ENCODE results near the gene HIF1A. TPM values are rescaled to one million over a fixed set of nuclear protein-coding genes. Genes with fewer than 3 reads are reported as not detected.
A peak's percentile ranks its signal among the peaks of the same experiment; 100 is the strongest.
"Not testable (repeated sequence)": the region's sequence is repeated elsewhere in the genome, so short reads cannot be mapped to it uniquely, and the experiment has no call there.

HIF1A gene
- total and polyA plus RNA-seq, 2 donors (not counting 3 experiments of a cell fraction or from before 2014, with no cell fraction given): 58.3 to 179 TPM

- no peak for FAIRE-seq
- POLR2A ChIA-PET: interaction anchor here (0.8 kb wide), 1 partner anchor 11 kb away, joined by 4 read pairs; the partner anchor contains the start of gene HIF1A
Observed at GRCh38 chr14:61706096-61706690, 10.9 kb downstream of the HIF1A start.

GRCh38 chr14:61707774-61708173, 12.5 kb downstream of the HIF1A start:
- DNase-seq (ENCODE audit: low read depth, low spot score); H3K9ac ChIP-seq (replicated peaks; ENCODE audit: extremely low read depth, insufficient read depth, low read length); H3K9me1 ChIP-seq (replicated peaks; ENCODE audit: control insufficient read depth, extremely low read depth, insufficient read depth, low read length); H3K27me3 ChIP-seq (ENCODE audit: control insufficient read depth in 2 of 2, insufficient read depth in 2 of 2, low read length in 2 of 2); H3K4me3 ChIP-seq (replicated peaks in 1 of 3; ENCODE audit: insufficient read depth in 1 of 3, low read depth in 1 of 3, low read length in 3 of 3); FAIRE-seq; BruUV-seq (replicated peaks); H3K27ac ChIP-seq (ENCODE audit: insufficient read depth, low read depth, low read length); H3K36me3 ChIP-seq (ENCODE audit: control insufficient read depth in 2 of 2, extremely low read depth in 1 of 2, insufficient read depth in 2 of 2, low read length in 2 of 2); H3K9me3 ChIP-seq (replicated peaks; ENCODE audit: control insufficient read depth, insufficient read depth, low read length); CTCF ChIA-PET; intact Hi-C loops (cut with micrococcal nuclease); H2AFZ ChIP-seq (ENCODE audit: low read depth, low read length); H3K4me2 ChIP-seq (ENCODE audit: insufficient read depth, low read length); POLR2A ChIA-PET; dilution Hi-C loops (cut with MboI; ENCODE audit: extremely low pct_ligation_motif_present, low sequenced_read_pairs): not testable (repeated sequence)
- H4K20me1 ChIP-seq (replicated peaks; ENCODE audit: control insufficient read depth, extremely low read depth, insufficient read depth, low read length): peaks cover 30% of the 10 kb centered on the region
- H3K79me2 ChIP-seq (ENCODE audit: control insufficient read depth, insufficient read depth, low read length): peaks cover 92% of the 10 kb centered on the region
- peaks cover 21% of the 10 kb centered on the region for H3K4me1 ChIP-seq (ENCODE audit: control insufficient read depth, extremely low read depth, insufficient read depth, low read length)

More at GRCh38 chr14:61706096-61706690, 10.9 kb downstream of the HIF1A start:
- TF ChIP-seq POLR2A (IDR thresholded peaks at IDR 0.05; ENCODE audit: low read depth, low read length): peak; percentile 37
- no peak for TF ChIP-seq JUN (IDR thresholded peaks at IDR 0.05; ENCODE audit: borderline replicate concordance, insufficient read depth, insufficient read length, low read depth)
- peaks cover 26% of the 10 kb centered on the region for H4K20me1 ChIP-seq (replicated peaks; ENCODE audit: control insufficient read depth, extremely low read depth, insufficient read depth, low read length)
- no peaks in the 10 kb centered on the region for H3K9me1 ChIP-seq (replicated peaks; ENCODE audit: control insufficient read depth, extremely low read depth, insufficient read depth, low read length)
- H2AFZ ChIP-seq (ENCODE audit: low read depth, low read length): no peak overlapping the region
- no peak for DNase-seq (ENCODE audit: low read depth, low spot score)
- intact Hi-C loops (cut with micrococcal nuclease) (no loop called here), dilution Hi-C loops (cut with MboI; ENCODE audit: extremely low pct_ligation_motif_present, low sequenced_read_pairs) (no loop called here)
- no peak overlapping the region for H3K9ac ChIP-seq (replicated peaks; ENCODE audit: extremely low read depth, insufficient read depth, low read length)
- CTCF ChIA-PET: interaction anchor here (0.7 to 2.0 kb wide), 7 partner anchors 8 to 236 kb away, joined by 3 to 8 read pairs (median 3); no protein-coding TSS in a partner anchor
- no peaks in the 10 kb centered on the region for H3K27me3 ChIP-seq (ENCODE audit: control insufficient read depth in 2 of 2, insufficient read depth in 2 of 2, low read length in 2 of 2)
- H3K27ac ChIP-seq (ENCODE audit: insufficient read depth, low read depth, low read length): no peak overlapping the region
- H3K79me2 ChIP-seq (ENCODE audit: control insufficient read depth, insufficient read depth, low read length): peaks cover 90% of the 10 kb centered on the region
- BruUV-seq (replicated peaks): no TSS peak
- no peak overlapping the region for H3K4me2 ChIP-seq (ENCODE audit: insufficient read depth, low read length)
- no peaks in the 10 kb centered on the region for H3K36me3 ChIP-seq (ENCODE audit: control insufficient read depth in 2 of 2, extremely low read depth in 1 of 2, insufficient read depth in 2 of 2, low read length in 2 of 2)
- no peaks in the 10 kb centered on the region for H3K9me3 ChIP-seq (replicated peaks; ENCODE audit: control insufficient read depth, insufficient read depth, low read length)
- H3K4me3 ChIP-seq (replicated peaks in 1 of 3; ENCODE audit: insufficient read depth in 1 of 3, low read depth in 1 of 3, low read length in 3 of 3): no peak overlapping the region
- H3K4me1 ChIP-seq (ENCODE audit: control insufficient read depth, extremely low read depth, insufficient read depth, low read length): peaks cover 11% of the 10 kb centered on the region

DNA sequence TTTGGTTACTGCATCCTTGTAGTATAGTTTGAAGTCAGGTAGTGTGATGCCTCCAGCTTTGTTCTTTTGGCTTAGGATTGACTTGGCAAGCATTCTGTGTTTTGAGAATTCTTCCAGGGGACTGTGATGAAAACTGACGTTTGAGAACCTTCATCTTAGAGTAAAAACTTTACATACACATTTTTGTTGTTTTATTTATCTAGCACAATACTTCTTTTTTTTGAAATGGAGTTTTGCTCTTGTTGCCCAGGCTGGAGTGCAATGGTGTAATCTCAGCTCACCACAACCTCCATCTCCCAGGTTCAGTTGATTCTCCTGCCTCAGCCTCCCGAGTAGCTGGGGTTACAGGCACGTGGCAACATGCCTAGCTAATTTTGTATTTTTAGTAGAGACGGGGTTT, 13.4 kb downstream of the HIF1A start:
- H3K9ac ChIP-seq (replicated peaks; ENCODE audit: extremely low read depth, insufficient read depth, low read length); H3K9me3 ChIP-seq (replicated peaks; ENCODE audit: control insufficient read depth, insufficient read depth, low read length); H3K27me3 ChIP-seq (ENCODE audit: control insufficient read depth in 2 of 2, insufficient read depth in 2 of 2, low read length in 2 of 2); BruUV-seq (replicated peaks); H3K36me3 ChIP-seq (ENCODE audit: control insufficient read depth in 2 of 2, extremely low read depth in 1 of 2, insufficient read depth in 2 of 2, low read length in 2 of 2); dilution Hi-C loops (cut with MboI; ENCODE audit: extremely low pct_ligation_motif_present, low sequenced_read_pairs); H3K9me1 ChIP-seq (replicated peaks; ENCODE audit: control insufficient read depth, extremely low read depth, insufficient read depth, low read length); POLR2A ChIA-PET; H2AFZ ChIP-seq (ENCODE audit: low read depth, low read length); H3K27ac ChIP-seq (ENCODE audit: insufficient read depth, low read depth, low read length); DNase-seq (ENCODE audit: low read depth, low spot score); FAIRE-seq; H3K4me3 ChIP-seq (replicated peaks in 1 of 3; ENCODE audit: insufficient read depth in 1 of 3, low read depth in 1 of 3, low read length in 3 of 3); H3K4me2 ChIP-seq (ENCODE audit: insufficient read depth, low read length); intact Hi-C loops (cut with micrococcal nuclease): not testable (repeated sequence)
- Histone ChIP-seq H3K4me1 (ENCODE audit: control insufficient read depth, extremely low read depth, insufficient read depth, low read length) (peaks cover 15% of the 10 kb centered on the region), H3K79me2 (ENCODE audit: control insufficient read depth, insufficient read depth, low read length) (peaks cover 92% of the 10 kb centered on the region), H4K20me1 (replicated peaks; ENCODE audit: control insufficient read depth, extremely low read depth, insufficient read depth, low read length) (peaks cover 26% of the 10 kb centered on the region)
- CTCF ChIA-PET: interaction anchor here (1.4 kb wide), 1 partner anchor 14 kb away, joined by 3 read pairs; the partner anchor contains the start of gene HIF1A
